ENCODE data around the gene DAGLA. TPM values are rescaled to one million over a fixed set of nuclear protein-coding genes. Genes with fewer than 3 reads are reported as not detected.

Gene DAGLA
- polyA plus RNA-seq, 1 donor: 3.2 TPM

DNA sequence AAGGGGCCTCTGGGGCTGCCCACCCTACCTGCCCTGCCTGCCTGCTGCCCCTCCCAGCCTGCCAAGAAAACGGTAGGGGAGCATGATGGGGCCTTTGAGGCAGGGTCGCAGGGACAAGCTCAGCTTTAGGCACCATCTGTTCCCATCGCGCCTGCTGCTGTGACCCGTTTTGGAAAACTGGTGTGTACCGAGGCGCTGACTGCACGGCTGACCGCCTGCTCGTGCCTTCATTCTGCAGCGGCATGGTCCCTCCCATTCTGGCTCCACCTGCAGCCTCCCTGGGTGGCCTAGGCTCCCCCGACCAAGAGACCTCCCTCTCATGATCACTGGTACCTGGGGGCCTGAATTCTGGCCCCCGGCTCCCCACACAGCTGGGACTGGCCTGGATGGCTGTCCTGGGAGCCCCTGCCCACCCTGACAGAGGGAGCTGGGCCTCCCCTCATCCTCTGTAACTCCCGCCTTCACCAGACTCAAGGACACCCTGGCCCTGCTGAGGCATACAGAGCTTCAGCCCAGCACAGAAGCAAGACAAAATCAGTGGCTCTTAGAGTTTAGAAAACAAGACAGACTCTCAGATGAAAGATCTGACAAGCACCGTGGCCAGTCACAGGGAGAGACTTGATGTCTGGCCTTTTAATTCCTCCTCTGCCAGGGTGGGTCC, 65.7 kb downstream of the DAGLA start:
- no peak for DNase-seq

DNA sequence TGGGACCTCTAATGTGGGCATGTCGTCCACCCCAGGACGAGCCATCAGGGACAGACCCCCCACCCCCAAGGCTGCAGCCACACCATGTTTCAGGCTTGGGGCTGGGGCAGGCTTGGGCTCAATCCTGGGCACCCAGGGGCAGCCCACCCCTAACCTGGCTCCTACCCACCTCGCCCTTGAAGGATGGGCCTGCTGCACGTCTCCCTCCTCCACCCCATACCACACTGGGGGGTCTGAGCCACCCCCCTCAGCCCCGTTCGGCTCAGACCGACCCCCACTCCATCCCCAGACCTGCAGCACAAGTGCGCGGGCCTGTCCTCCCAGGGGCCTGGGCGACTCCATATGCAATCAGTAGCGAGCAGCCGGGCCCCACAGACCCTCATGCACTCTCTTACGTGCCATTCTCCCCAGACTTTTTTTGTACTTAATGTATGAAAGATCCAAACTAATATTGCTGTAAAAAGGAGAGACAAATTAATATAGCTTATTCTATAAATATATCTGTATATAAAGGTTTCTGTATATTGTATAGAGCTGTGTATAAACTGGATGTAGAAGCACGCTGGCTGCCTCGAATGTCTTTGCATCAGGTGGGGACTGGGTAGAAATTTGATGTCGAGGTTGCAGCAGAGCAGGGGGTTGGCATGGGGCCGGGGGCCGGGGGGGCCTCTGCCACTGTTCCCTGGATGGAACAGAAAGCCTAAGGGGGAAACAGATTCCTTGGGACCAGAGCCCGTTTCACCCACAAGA, 66.4 kb downstream of the DAGLA start:
- DNase-seq: no peak

DNA sequence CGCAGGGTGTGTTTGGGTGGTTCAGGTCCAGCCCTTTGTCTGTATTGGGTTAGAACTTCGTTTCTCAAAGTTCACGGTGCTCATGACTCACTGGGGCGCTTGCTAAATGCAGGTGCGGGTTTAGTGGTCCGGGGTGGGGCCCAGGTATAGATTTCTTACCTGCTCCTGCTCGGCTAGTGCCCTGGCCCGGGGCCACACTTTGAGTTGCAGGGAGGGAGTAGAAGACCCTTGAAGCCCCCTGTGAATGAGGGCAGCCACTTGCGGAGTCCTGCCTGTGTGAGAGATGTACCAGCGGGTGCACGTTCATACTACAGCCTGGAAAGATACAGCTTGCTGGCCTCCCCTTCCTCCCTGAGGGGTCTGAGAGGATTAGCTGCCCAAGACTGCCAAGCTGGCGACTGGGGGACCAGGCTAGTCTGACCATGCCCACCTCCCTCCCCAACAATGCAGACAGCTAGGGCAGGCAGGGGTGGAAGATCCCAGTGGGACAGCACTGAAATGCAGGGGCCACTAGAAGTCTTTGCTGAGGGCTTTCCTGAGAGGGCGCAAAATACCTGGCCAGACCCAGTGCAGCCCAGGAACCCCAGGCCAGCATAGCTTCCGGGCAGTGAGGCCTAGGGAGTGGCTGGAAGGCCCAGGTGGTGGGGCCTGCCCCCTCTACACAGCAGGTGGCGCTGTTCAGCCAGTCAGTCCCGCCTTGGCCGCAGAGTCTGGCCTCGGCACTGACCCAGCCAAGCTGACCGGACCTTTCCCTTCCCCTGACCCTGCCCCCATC, 67.2 kb downstream of the DAGLA start:
- no peak for DNase-seq

DNA sequence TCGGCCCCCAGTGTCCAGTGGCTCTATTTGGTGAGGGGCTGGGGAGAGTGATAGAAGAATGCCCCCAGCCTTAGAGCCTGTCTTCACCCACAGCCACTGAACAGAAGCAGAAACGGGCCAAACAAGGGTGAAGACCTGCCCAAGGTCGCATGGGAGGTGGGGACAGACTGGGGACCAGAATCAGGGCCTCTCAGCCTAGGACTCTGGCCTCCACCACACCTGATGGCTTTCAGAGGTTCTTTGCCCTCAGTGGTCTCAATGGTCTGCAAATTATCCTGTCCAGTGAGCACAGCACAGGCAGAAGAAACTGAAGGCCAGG, 67.7 kb downstream of the DAGLA start:
- DNase-seq: no peak

DNA sequence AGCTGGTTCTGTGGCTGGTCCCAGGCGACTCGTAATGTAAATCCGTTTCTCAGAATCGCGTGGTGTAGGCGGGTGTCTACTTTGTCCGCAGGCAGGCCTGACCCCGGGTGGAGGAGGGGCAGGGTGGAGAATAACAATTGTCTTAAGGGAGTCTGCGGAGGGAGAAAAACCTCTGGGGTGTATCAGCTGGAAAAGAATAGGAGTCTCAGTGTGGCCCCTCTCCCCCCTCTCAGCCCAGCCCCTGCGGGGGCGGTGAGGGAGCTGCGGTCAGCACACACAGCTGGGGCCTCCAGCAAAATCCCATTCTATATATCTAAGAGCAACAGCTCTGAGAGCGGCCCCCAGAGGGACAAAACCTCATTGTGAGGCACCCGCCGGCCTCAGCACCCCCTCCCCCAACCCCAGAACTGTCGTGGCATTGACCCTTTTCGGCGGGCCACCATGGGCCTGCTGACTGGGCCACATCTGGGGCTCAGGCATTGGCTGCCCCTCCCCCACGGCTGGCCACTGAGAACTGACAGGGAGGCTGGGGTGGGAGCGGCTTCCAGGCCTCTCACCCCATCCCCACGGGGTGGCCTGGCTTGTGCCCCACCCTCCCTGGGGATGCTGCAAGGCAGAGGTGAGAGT, 69.5 kb downstream of the DAGLA start:
- no peak for DNase-seq

DNA sequence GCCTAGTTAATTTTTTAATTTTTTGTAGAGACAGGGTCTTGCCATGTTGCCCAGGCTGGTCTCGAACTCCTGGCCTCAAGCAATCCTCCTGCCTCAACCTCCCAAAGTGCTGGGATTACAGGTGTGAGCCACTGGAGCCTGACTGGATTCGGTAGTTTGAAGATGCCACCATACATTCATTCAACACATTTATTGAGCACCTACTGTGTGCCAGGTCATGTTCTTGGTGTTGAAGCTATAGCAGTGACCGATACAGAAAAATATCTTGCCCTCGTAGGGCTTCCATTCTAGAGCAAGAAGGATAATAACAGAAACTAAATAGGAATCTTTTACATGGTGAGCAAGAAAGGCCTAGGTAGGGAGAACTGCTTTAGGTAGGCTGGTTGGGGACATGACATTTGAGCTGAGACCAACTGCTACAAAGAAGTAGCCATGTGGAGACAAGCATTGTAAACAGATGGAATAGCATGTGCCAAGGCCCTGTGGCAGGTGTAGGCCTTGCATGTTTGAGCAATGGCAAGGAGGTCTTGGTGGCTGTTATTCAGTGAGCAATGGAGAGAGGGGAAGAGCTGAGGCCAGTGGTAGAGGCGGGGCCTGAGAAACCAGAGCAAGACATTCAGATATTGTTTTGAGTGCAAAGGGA, 70.6 kb downstream of the DAGLA start:
- DNase-seq: no peak

DNA sequence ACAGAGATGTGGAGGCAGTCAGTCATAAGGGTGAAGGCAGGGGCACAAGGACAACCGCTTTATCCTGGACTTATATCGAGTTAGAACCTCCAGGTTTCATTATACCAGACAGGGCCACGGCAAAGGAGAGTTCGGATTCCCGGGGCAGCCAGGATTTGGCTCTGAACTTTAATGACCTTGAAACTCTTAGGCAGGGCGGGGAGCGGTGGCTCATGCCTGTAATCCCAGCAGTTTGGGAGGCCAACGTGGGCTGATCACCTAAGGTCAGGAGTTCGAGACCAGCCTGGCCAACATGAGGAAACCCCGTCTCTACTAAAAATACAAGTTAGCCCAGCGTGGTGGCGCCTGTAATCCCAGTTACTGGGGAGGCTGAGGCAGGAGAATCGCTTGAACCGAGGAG, 71.2 kb downstream of the DAGLA start:
- DNase-seq: no peak

DNA sequence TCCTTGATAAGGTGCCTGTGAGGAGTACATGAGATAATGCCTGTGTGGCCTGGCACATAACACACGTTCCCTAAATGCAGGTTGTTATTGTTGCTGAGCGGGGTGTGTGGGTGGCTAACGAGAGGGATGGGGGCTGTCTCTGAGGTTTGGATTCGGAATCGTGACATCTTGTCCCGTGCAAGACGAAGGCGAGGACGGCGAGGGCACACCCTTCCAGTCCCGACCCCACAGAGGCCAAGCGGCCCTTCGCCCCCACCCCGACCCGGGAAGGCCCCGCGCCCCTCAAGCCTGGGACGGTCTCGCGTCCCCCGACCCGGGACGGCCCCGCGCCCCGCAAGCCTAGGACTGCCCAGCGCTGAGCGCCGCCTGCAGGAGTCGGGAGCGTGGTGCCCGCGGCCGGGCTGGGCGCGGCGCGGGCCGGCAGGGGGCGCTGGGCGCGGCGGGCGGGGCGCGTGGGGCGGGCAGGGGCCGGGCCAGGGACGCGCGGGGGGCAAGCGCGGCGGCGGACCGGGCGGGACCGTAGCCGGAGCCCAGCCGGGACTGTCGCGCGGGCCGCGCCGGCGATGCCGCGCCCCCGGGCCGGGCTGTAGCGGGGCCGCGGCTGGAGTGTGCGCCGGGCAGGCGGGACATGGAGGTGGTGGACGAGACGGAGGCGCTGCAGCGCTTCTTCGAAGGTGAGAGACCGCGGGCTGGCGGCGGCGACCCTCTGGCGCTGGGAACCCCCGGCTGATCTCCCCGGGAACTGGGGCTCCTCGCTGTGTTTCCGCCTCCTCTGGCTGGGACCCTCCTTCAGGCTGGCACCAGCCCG, 72.1 kb downstream of the DAGLA start, which contains the start of gene MYRF:
Gene MYRF, plus strand, starts transcription at position 520 of the 808 bp plus-strand sequence. Its CDS starts 109 bp downstream, at position 629.
- no peak for DNase-seq

DNA sequence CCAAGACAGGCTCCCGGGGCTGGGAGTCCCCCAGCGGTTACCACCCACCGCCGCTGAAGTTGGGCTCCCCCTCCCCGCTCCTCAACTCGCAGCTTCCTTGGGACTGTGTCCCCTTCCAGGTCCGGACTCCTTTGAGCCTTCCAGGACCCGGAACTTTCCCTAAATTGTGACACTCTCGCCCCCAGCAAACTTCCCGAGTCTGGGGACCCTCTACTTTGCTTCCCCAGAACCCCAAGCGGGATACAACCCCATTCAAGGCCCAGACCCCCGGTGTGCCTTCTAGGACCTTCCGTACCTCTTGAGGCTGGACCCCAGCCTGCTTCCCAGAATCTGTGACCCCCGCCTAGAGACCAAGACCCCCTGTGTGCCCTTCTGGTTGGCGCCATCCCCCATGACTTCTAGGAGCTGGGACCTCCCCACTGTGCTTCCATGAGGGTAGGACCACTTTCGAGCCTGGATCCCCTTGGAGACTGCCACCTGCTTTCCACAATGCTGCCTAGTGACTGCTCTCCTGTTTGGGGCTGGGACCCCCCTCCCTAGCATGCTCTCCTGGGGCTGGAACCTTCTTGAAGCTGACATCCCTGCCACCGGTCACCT, 72.8 kb downstream of the DAGLA start:
- no peak for DNase-seq

DNA sequence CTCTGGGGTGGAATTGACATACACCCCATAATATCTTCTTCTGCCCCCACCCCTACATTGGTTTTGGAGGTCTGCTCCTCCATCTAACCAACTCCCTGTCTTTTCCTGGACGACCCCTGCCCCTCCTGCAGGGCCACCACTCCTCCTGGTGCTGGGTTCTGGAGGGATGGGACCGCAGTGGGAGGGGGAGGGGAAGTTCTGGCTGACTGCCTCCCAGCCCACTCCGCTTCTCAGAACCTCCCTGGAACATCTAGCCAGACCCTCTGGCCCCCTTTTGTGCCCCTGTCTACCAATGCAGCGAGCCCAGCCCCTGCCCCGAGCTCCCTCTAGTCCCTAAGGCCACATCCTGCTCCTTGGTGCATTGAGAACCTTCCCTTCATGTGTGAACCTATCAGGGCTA, 73.5 kb downstream of the DAGLA start:
- no peak for DNase-seq

DNA sequence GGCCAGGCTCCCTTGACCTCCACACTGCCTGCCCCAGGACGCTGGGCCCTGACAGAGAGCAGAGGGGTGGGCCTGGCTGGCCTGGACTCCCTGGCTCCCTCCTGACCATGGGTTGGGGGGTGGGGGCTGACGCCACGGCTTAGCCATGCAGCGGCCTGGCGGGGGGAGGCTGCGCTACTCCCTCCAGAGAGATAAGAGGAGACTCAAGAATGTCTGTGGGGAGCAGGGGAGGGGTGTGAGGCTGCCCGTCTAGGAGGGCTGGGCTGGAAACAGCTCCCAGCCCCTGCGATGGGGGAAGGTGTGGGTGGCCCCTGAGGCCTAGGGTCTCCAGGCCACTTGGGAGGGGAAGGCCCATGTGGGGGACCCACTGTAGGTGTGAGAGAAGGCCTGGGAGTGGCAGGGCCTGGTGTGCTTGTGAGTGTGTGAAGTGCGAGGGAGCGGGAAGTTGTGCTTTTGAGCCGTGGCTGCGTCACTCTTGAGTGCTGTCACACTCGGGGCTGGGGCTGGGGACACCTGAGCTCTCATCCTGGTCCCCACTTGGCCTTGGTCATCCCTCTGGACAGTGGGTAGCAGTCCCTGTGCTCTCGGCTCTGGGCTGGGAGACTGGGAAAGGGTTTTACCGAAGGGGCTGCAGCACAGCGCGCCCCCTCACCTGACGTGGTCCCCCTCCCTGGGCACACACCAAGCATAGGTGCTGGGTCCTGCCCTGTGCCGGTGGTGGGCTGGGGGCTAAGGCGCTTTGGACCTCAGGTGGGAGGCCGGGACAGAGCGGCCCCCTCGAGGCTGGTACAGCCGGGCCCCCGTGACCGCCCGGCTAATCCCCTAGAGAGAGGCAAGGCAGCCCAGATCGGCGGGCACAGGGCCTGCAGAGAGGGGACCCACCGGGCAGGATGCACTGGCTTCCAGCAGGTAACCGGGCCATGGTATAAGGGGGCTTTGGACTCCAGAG, 74.6 kb downstream of the DAGLA start:
- no peak for DNase-seq

DNA sequence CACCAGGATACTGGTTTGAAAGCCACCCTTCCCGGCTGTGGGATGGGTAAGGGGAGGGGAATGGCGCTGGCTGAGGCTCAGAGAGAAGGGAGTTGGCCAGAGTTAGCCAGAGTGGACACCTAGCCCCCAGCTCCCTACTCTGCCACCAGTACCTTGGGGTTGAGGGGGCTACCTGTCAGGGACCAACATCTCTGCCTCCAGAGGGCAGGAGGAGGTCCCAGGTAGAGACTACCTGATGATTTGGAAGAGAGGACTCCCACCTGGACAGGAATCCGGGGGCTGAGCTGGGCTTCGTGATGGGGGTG, 75.9 kb downstream of the DAGLA start:
- DNase-seq: no peak

DNA sequence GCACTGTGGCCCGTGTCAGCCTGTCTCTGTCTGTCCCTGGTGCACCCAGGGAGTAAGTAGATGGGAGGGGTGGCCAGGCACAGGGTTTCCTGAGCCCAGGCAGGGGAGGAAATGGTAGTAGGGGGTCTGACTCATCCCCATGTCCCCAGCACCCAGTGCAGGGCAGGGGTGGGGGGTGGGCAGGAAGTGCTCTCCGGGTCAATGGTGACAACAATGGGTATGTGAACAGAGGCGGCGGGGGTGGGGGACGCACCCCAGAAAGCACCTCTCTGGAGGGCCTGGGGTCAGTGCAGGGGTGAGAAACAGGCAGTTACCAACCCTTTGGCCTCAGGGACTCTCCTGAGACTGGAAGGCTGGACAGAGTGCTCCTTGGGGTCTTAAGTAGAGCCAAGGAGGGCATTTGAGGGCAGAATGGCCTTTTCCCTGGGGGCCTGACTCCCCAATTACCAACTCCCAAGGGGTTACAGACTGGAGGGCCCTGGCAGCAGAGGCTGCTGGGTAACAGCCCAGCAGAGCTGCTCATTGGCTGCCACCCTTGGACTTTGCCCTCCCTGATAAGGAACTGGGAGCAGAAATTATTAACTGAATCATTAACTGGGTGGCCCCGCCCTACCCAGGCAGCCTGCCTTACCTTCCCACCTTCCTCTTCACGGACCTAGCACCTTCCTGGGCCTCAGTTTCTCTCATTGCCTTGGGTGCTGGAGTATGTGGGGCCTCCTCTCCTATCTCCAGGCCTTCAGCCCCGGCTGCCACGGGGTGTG, 76.4 kb downstream of the DAGLA start:
- DNase-seq: no peak

DNA sequence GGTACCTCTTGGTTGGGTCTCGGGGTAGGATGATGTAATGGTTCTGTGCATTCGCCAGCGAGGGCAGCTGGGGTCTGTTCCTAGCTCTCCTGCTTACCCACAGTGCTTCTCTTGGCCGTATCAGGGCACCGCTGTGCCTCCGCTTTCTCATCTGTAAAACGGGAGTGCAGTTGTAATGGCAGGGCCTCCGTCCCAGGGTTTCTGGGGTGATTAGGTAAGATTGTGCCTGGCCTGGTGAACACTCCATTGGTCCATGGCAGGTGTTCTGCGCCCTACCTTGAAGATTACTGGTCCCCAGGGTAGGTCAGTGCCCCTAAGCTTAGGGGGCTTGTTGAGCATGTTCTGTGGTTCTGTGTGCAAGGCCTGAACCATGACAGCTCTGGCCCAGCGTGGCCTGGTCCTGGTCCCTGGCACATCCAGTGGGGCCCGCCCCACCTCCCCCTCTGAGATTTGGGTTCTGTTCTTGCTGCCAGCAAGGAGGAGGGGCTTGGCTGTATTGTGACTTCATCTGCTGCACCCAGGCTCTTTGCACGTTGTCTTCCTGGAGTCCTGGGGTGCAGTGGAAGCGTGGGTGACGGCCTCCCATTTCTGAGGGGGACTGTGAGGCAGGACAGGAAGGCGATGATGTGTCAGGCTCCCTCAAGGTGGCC, 77.1 kb downstream of the DAGLA start:
- no peak for DNase-seq

DNA sequence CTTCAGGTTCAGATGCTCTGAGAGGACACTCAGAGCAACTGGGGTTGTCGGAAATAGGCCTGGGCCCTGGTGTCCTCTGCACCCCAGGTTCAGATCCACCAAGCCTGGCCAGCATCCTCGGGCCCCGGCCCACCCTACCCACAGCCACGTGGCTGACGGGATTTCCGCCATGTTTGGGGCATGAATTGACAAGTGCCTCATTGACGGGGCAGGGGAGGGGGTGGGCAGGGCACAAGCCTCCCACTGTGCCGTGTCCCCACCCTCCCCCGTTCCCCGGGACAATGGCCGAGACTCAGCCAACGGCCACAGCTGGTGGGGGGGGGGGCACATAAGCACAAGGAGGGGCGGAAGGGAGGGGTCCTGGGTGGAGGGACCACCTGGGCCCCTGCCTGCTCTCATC, 80.8 kb downstream of the DAGLA start:
- no peak for DNase-seq

DNA sequence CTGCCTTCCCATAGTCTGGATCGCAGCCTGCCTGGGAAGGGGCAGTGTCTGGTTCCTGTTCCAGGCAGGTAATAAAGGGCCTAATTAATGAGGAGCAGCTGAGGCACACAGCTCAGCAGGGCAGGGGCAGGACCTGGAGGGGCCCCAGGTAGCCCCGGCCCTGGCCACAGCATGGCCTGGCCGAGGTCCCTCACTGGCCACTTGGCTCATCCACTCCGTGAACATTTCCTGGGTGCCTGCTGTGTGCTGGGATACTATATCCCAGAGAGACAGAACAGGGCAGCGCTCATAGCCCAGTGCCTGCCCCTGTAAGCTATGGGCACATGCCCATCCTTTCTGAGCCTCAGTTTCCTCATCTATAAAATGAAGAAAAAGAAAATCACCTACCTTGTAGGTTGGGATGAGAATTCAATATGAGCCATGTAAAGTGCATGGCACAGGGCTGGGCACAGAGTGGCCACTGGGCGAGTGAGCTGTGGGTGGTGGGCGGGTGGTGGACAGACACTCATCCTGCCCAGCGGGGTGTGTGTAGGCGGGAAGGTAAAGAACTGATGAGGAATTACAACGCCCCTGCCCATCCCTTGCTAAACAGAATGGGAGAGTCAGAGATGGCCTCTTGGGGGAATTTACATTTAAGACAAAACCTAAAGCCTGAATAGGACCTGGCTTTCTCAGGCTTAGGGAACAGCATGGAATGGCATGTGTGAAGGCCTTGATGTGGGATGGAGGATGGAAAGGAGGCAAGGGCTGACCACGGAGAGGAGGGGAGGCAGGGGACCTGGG, 81.4 kb downstream of the DAGLA start:
- no peak for DNase-seq

DNA sequence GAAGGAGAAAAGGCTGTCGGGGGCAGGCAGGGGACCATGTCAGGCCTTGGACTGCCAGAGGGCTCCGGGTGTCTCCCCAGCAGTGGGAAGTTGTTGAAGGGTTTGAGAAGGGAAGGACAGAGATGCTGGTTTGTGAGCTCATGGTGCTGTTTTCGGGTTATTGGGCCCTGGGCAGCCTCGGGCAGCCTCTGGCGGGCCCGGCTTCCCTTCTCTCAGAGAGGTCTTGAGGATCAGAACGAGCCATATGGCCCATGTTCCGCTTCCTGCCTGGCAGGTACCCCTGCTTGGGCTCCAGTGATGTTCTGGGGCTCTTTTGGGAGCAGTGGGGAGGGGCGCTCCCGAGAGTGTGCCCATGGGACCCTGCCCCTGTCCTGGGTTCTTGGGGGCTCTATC, 82.0 kb downstream of the DAGLA start:
- no peak for DNase-seq

DNA sequence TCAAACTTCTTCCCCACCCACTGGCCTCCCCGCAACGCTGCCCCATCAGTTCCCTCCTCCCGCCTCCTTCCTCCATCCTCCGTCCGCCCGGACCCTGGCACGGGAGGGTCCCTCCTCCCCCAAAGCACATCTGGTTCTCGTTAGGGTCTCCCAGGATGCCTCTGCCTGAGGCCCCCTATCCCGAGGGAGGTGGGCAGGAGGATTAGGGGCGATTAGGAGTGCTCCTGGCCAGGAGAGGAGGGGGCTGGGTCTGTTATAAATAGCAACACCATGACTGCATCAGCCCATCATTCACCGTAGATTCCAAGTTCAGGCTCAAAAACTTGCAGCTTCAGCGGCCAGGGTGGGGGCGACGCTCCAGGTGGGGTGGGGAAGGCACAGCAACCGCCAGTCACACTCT, 82.6 kb downstream of the DAGLA start:
- no peak for DNase-seq

All from left kidney (tissue), 2 donors.